Ectodermal cell (in vitro differentiated cells): ENCODE data around the gene PLD5.
"Not testable (repeated sequence)": the region's sequence is repeated elsewhere in the genome, so short reads cannot be mapped to it uniquely, and the experiment has no call there.

Experiments used
- H3K27ac ChIP-seq: 2 replicates; pipeline ENCODE4 v1.7.0; 2013; ENCODE audit warnings: mild to moderate bottlenecking, low read depth, low read length; ENCODE audit not compliant: insufficient read depth, poor library complexity, severe bottlenecking
- H3K27me3 ChIP-seq: 2 replicates; pipeline ENCODE4 v1.7.0; 2013; ENCODE audit warnings: mild to moderate bottlenecking, low read length; ENCODE audit not compliant: insufficient read depth, control insufficient read depth, poor library complexity, severe bottlenecking
- H3K36me3 ChIP-seq: one replicate; pipeline ENCODE4 v1.7.0; 2013; ENCODE audit warnings: low read length; ENCODE audit not compliant: control insufficient read depth, insufficient read depth
- H3K4me1 ChIP-seq: one replicate; pipeline ENCODE4 v1.7.0; 2013; ENCODE audit warnings: low read length; ENCODE audit not compliant: control insufficient read depth, insufficient read depth
- H3K4me3 ChIP-seq: 2 replicates; pipeline ENCODE4 v1.7.0; 2013; ENCODE audit warnings: low read depth, low read length, control low read depth; ENCODE audit not compliant: insufficient read depth
- H3K9me3 ChIP-seq: 2 replicates; pipeline ENCODE4 v1.7.0; 2013; ENCODE audit warnings: mild to moderate bottlenecking, low read length, moderate library complexity; ENCODE audit not compliant: control insufficient read depth
- WGBS, 2 experiments: methylation state at CpG; one replicate each; pipeline ENCODE4 v1.1.7; 2013; ENCODE audit warnings: missing lambda C conversion rate in 2 of 2; 5-methylcytosine and 5-hydroxymethylcytosine counted together

PLD5 gene

DNA sequence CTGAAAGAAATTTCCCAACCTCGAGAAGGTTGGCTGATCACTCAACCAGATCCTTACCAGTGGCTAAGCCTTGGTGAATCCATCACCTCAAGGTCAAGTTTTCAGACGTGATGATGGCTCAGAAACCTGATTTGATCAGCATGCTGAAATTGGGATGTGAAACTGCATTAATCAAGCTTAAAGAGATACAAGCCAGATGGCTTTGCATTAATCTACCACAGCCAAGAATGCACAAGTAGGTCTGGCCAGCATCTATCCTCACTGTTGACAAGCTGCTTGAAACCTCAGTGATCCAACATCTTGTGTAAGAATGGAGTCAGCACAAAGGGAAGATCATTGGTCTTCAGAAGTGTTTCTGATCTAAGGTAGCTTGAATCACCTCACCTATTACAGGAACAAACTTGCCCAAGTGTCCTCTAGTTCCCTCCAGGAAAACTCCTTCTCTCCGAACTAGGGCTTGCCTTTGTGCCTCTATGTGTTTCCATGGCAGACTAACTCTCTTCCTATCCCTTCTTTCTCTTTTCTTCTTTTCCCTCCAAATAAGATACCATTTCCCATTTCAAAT lies 210.3 kb downstream of the PLD5 start:
- H3K27ac ChIP-seq, H3K36me3 ChIP-seq, H3K4me1 ChIP-seq, H3K9me3 ChIP-seq, H3K4me3 ChIP-seq, H3K27me3 ChIP-seq: not testable (repeated sequence)
- WGBS, 2 experiments = 91 to 94% methylated on average over 3 of the region's 3 CpGs

DNA sequence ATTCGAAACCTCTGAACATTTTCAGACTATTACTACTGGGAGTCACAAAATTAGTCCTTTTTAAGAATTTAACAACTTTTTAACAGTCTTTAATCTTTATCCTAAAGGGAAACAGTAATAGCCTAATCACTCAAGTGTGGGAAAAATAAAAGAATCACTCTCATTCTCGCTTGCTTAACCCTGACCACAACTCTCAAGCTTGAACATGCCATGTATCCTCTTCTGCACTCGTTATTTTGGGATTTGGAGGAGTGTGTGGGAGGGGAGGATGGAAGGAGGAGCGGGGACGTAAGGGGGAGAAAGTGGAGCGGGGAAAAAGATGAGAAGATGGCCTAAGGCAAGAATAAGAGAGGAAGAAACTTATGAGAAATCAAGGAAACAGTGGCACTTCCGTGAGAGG lies 215.8 kb downstream of the PLD5 start:
- H3K27ac ChIP-seq, H3K4me1 ChIP-seq, H3K27me3 ChIP-seq, H3K9me3 ChIP-seq, H3K36me3 ChIP-seq, H3K4me3 ChIP-seq: not testable (repeated sequence)
- 76% methylated on average over 5 to 6 of the region's 7 CpGs for WGBS, 2 experiments

DNA sequence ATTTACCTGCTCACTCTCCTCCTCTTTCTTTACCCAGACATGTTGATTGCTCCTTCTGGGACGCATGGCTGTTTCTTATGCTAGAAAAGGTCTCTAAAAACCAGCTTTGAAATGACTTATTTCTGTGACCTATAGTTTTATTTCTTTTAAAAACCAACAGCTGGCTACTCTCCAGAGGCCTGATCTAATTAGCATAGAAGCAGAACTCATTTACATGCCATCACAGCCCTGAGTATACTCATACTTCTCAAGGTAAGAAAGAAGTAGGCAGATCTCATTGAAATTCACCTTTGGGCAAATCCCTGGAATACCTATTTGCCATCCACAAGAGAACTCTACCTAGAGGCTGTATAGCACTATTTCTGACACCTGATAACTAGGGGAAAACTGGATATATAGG lies 230.7 kb downstream of the PLD5 start:
- H3K27ac ChIP-seq, H3K4me3 ChIP-seq, H3K27me3 ChIP-seq, H3K4me1 ChIP-seq, H3K9me3 ChIP-seq, H3K36me3 ChIP-seq: not testable (repeated sequence)
- WGBS, 2 experiments = 83 to 100% methylated on average over 1 of the region's 1 CpG

DNA sequence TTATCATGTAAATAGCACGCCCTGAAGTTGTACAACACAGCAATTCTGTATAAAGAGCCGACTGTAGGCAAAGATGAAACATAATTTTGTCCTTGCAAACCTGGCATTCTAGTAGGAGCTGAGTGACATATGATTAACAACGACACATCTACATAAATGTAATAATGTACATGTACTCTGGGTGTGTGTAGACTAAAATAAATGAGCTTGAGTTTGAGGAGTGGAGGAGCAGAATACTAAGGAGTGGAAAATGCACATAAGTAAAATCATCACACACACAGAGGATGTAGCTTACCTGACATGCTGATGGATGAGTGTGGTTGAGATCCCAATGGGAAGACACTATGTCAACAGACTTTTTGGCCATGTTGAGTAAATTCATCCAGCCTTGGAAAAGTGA lies 236.4 kb downstream of the PLD5 start:
- H3K27me3 ChIP-seq, H3K4me3 ChIP-seq, H3K4me1 ChIP-seq, H3K36me3 ChIP-seq, H3K27ac ChIP-seq, H3K9me3 ChIP-seq: not testable (repeated sequence)
- 50 to 53% methylated on average over 2 of the region's 3 CpGs for WGBS, 2 experiments

DNA sequence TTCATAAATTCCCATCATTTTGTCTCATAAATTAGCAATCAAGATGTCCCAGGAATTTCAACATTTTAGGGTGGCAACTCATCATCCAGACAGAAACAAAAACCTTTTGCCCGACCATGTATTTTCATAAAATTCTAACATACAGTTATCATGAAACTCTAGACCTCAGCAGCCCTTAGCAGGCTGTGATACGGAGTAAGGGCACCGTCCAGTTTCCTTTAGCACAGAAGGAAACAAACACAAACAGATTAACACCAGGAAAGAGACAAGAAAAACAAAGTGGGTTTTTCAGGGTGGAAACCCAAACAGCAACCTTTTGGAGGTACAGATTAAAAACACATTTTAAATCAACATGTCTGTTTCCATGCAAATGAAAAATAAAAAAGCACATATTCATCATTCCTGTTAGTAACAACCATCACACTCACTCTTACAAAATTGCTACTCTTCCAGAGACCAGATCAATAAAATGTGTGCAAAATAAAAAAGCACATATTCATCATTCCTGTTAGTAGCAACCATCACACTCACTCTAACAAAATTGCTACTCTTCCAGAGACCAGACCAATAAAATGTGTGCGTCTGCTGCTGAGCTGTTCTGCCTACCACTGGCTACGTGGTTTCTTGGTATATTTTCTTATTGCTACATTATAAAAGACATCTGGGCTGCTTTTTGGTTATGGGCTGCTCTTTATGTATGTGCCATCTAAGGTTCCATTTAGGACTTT lies 241.6 kb downstream of the PLD5 start:
- not testable (repeated sequence) for H3K27me3 ChIP-seq, H3K27ac ChIP-seq, H3K36me3 ChIP-seq, H3K4me1 ChIP-seq, H3K9me3 ChIP-seq, H3K4me3 ChIP-seq
- WGBS, 2 experiments = 43 to 64% methylated on average over 1 of the region's 5 CpGs

DNA sequence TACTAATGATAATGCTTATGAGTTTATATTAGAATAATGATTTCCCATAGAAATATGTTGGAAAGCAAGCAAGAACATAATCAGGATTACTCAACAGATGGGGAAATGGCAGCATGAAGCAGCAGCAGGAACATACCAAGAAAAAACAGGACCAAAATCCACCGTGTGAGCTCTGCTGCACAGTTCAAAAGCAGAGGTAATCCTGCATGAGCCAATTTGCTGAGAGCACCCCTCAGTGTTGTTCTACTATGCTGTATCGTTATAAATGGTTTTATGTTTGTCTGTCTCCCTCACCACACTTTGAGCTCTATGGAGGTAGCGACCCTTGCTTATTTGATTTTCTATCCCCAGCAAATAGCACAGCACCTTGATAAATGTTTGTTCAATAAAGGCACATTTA lies 246.1 kb downstream of the PLD5 start:
- WGBS, 2 experiments = 88 to 90% methylated on average over 2 to 3 of the region's 3 CpGs
- not testable (repeated sequence) for H3K4me1 ChIP-seq, H3K27me3 ChIP-seq, H3K9me3 ChIP-seq, H3K4me3 ChIP-seq, H3K27ac ChIP-seq, H3K36me3 ChIP-seq

DNA sequence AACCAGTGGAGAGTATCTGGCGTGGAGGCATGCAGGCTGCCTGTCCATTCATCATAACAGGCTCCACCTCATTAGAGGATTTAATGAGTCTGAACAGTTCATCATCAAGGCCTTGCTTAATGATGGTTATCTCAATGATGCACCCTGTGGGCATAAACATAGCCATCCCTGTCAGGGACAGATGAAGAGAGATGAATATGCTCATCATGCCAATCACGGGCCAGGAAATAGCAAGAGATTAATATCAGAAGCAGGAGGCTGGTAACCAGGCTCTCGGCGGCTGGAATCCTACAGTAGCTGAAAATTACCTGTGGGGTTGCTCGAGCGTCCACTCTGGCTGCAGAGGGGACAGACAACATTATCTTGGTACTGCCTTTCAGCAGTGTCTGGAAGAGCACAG lies 247.7 kb downstream of the PLD5 start:
- H3K4me1 ChIP-seq, H3K4me3 ChIP-seq, H3K27ac ChIP-seq, H3K27me3 ChIP-seq, H3K36me3 ChIP-seq, H3K9me3 ChIP-seq: not testable (repeated sequence)
- WGBS, 2 experiments = 90 to 97% methylated on average over 6 of the region's 6 CpGs

DNA sequence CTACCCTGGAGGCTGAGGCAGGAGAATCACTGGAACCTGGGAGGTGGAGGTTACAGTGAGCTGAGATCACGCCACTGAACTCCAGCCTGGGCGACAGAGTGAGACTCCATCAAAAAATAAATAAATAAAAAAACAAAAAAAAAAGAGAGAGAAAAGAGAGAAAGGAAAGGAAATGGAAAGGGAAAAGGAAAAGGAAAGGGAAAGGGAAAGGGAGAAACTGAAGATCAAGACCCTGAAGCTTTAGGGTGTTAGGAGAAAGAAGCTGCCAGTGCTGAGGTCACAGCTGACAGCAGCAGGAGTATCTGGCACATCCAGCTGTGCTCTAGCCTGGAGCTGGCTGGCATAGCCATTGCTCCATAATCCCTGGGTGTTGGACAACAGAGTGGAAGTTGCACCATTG lies 257.5 kb downstream of the PLD5 start:
- not testable (repeated sequence) for H3K9me3 ChIP-seq, H3K27me3 ChIP-seq, H3K4me1 ChIP-seq, H3K4me3 ChIP-seq, H3K36me3 ChIP-seq, H3K27ac ChIP-seq
- no CpG with 5 or more reads among the region's 2 CpGs for WGBS, 2 experiments

DNA sequence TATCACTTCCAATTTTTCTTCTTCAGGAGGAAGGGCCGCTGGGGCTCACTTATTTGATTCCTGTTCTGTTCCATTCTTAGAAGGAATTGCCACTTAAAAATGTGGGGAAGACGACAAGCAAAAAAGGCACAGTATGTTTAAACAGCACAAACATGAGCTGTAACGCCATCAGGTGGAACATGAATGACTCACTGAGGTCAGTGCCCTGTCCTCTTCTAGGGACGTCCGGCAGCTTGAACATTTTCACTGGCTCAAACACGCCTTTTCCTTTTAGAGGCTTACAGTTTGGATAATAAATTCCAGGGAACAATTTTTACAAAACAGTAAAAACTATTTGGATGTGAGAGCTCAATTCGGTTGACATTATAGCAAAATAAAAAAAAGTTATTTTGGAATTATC lies 260.1 kb downstream of the PLD5 start:
- not testable (repeated sequence) for H3K27ac ChIP-seq, H3K36me3 ChIP-seq, H3K27me3 ChIP-seq, H3K9me3 ChIP-seq, H3K4me3 ChIP-seq, H3K4me1 ChIP-seq
- WGBS, 2 experiments = 76 to 86% methylated on average over 4 of the region's 7 CpGs

DNA sequence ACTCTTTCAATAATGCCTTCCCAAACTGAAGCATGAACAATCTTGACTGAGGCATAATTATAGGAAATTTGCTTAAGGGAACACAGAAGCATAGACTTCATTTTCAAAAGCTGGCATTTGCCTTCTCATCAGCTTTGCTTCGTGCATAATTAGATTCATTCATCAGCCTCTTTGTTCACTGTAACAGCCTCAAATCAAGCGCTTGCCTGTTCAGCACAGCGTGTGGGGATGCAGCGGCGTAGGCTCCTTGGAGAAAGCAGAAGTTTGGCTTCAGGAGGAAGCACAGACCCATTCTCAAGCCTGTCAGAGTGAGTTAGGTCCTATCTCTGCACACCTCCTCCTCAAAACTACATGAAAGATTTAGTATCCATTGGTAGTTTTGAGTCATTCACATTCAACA lies 279.2 kb downstream of the PLD5 start:
- Histone ChIP-seq H3K27me3 (no peaks in the 10 kb centered on the region), H3K27ac (no peak overlapping the region), H3K4me3 (no peak overlapping the region), H3K4me1 (peaks cover 24% of the 10 kb centered on the region), H3K9me3 (no peaks in the 10 kb centered on the region), H3K36me3 (no peaks in the 10 kb centered on the region)
- WGBS, 2 experiments = 35 to 48% methylated on average over 5 of the region's 5 CpGs

DNA sequence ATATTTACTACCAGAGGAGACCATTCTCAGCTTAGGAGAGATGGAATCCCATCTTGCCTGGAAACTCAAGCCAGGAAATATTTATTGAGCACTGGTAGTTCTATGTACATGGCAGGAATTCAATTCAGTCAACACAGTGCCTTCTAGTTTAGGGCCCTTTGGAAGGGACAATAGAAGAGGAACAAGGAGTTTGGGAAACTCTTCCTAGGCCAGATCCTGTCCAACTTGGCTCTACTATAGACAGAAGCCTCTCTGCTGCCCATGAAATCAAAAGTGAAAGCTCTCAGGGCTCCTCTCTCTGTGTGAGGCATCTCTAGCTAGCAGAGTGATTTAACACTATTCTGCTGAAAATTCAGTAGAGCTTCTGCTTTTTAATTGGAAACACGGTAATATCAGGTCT lies 281.0 kb downstream of the PLD5 start:
- H3K27me3 ChIP-seq = no peaks in the 10 kb centered on the region
- 100% methylated on average over 1 of the region's 1 CpG for WGBS, 2 experiments
- no peaks in the 10 kb centered on the region for H3K36me3 ChIP-seq

More for the DNA sequence above, 281.0 kb downstream of the PLD5 start:
- Histone ChIP-seq H3K4me3 (no peak overlapping the region), H3K27ac (no peak overlapping the region), H3K9me3 (no peaks in the 10 kb centered on the region), H3K4me1 (peaks cover 24% of the 10 kb centered on the region)
